ENCODE measurements around the gene GLCE.

The GLCE gene

GRCh38 chr15:69210574-69210973, 50.1 kb downstream of the GLCE start:
- no peak for DNase-seq

GRCh38 chr15:69213786-69214185, 53.4 kb downstream of the GLCE start:
- no peak for DNase-seq

GRCh38 chr15:69215314-69216035, 55.0 kb downstream of the GLCE start:
- DNase-seq = no peak

GRCh38 chr15:69217381-69217780, 56.9 kb downstream of the GLCE start:
- DNase-seq = no peak

GRCh38 chr15:69219690-69220089, 59.3 kb downstream of the GLCE start:
- DNase-seq = no peak

GRCh38 chr15:69222002-69222474, 61.6 kb downstream of the GLCE start:
- DNase-seq = no peak

- DNase-seq = no peak
Measured at GRCh38 chr15:69223083-69223813, 62.8 kb downstream of the GLCE start.

GRCh38 chr15:69224383-69224782, 63.9 kb downstream of the GLCE start:
- DNase-seq = no peak

- DNase-seq = no peak
Measured at GRCh38 chr15:69225355-69226022, 65.1 kb downstream of the GLCE start.

GRCh38 chr15:69226023-69226355, 65.6 kb downstream of the GLCE start:
- no peak for DNase-seq

GRCh38 chr15:69232144-69232543, 71.7 kb downstream of the GLCE start:
- no peak for DNase-seq

GRCh38 chr15:69232765-69233164, 72.3 kb downstream of the GLCE start:
- no peak for DNase-seq

- no peak for DNase-seq
Measured at GRCh38 chr15:69234676-69235075, 74.2 kb downstream of the GLCE start.

- no peak for DNase-seq
Measured at GRCh38 chr15:69236505-69236904, 76.1 kb downstream of the GLCE start.

- no peak for DNase-seq
Measured at GRCh38 chr15:69237718-69238117, 77.3 kb downstream of the GLCE start.

GRCh38 chr15:69244798-69245197, 84.4 kb downstream of the GLCE start:
- DNase-seq = no peak

- DNase-seq = no peak
Measured at GRCh38 chr15:69253156-69253555, 92.7 kb downstream of the GLCE start.

GRCh38 chr15:69265347-69265955, 105.0 kb downstream of the GLCE start:
- no peak for DNase-seq

- no peak for DNase-seq
Measured at GRCh38 chr15:69271217-69271616, 110.8 kb downstream of the GLCE start.

- DNase-seq = no peak
Measured at GRCh38 chr15:69272139-69272538, 111.7 kb downstream of the GLCE start.

GRCh38 chr15:69272891-69273290, 112.5 kb downstream of the GLCE start:
- DNase-seq = no peak

GRCh38 chr15:69275074-69275670, 114.7 kb downstream of the GLCE start:
- DNase-seq = no peak

GRCh38 chr15:69275933-69276560, 115.6 kb downstream of the GLCE start:
- no peak for DNase-seq
